Left cardiac atrium (tissue), 4 donors: ENCODE results near the gene WASF1. TPM values are rescaled to one million over a fixed set of nuclear protein-coding genes. Genes with fewer than 3 reads are reported as not detected.

ENCODE experiments used
- ATAC-seq, 2 donors: fragments of 200-7000 bp; cut with Tn5 transposase; one replicate each; pipeline ENCODE4 v1.9.1; 2020; ENCODE audit warnings: mild to moderate bottlenecking in 2 of 2, moderate library complexity in 2 of 2
- DNase-seq: peaks from one replicate; pipeline ENCODE4 v3.0.0-alpha.2; 2020
- intact Hi-C, 2 donors: fragments of 100-400 bp; cut with DNase I; formaldehyde crosslinking; loops; one replicate each; pipeline versions ENCODE4 v1.14.1 to v1.15.1; 2022 to 2023
- long read RNA-seq: library from polyadenylated mRNA; unstranded; transcript quantifications from one replicate; pipeline ENCODE4 v2.0.0, GENCODE V29; 2021
- total RNA-seq, 2 donors: library from RNA; stranded (reverse); fragmentation: NEBNext Ultra II Directional; extraction: Animal tissue kit (Norgen Biotek cat#: 25700); gene quantifications; one replicate each; pipeline ENCODE4 v1.2.1, GENCODE V29; 2021
- donor health status: DM: no; HTN: yes; CAD: no.
- donor health status: DM: no; HTN: yes; CAD: no; lungs with severe emphysema.
- donor health status: DM: yes; HTN: yes; CAD: no.
- donor health status: Dilated cardiomyopathy.

Gene WASF1
- total RNA-seq, result 1 to 10 TPM; 3.0 to 3.2 TPM
- long read RNA-seq, result 0 reads

- DNase-seq, result peak; percentile 94
- peak; percentile 98 for ATAC-seq
- intact Hi-C loops, result loop anchor here in 1 of 2 donors (2.0 kb wide), 1 partner anchor 211 kb away; no protein-coding TSS in a partner anchor
These were observed at the start of gene WASF1 for GRCh38 chr6:110179406-110180227. Gene WASF1 (minus strand): TSS chr6:110179670. CDS start chr6:110127601, 52,069 bp downstream.

- no peak for ATAC-seq
- intact Hi-C loops, result no loop called here
- DNase-seq, result no peak
These were observed 46.8 kb upstream of the WASF1 start for GRCh38 chr6:110226261-110226660.

GRCh38 chr6:110221738-110222137 lies 42.3 kb upstream of the WASF1 start:
- intact Hi-C loops, result no loop called here
- DNase-seq, result no peak
- no peak for ATAC-seq

- intact Hi-C loops, result no loop called here
- DNase-seq (no peak), ATAC-seq (no peak)
These were observed 37.8 kb upstream of the WASF1 start for GRCh38 chr6:110217266-110217665.

GRCh38 chr6:110216140-110216539 lies 36.7 kb upstream of the WASF1 start:
- DNase-seq, result no peak
- no peak for ATAC-seq
- intact Hi-C loops, result no loop called here

- intact Hi-C loops, result no loop called here
- ATAC-seq, result no peak
These were observed 34.9 kb upstream of the WASF1 start for GRCh38 chr6:110214338-110214737.

GRCh38 chr6:110211753-110212152 lies 32.3 kb upstream of the WASF1 start:
- DNase-seq (no peak), ATAC-seq (no peak)
- intact Hi-C loops, result no loop called here

More at GRCh38 chr6:110214338-110214737, 34.9 kb upstream of the WASF1 start:
- no peak for DNase-seq

- DNase-seq (no peak), ATAC-seq (no peak)
- intact Hi-C loops, result no loop called here
These were observed 28.2 kb upstream of the WASF1 start for GRCh38 chr6:110207652-110208051.

- DNase-seq (no peak), ATAC-seq (no peak)
- intact Hi-C loops, result no loop called here
These were observed 21.8 kb upstream of the WASF1 start for GRCh38 chr6:110201151-110201884.

- ATAC-seq (no peak), DNase-seq (no peak)
- intact Hi-C loops, result no loop called here
These were observed 19.1 kb upstream of the WASF1 start for GRCh38 chr6:110198561-110198960.

GRCh38 chr6:110196874-110197273 lies 17.4 kb upstream of the WASF1 start:
- intact Hi-C loops, result no loop called here
- DNase-seq (no peak), ATAC-seq (no peak)

- no peak for DNase-seq
- ATAC-seq, result no peak
These were observed 16.2 kb upstream of the WASF1 start for GRCh38 chr6:110195639-110196038.

GRCh38 chr6:110191477-110191876 lies 12.0 kb upstream of the WASF1 start:
- DNase-seq (no peak), ATAC-seq (no peak)
- intact Hi-C loops, result no loop called here

More at GRCh38 chr6:110195639-110196038, 16.2 kb upstream of the WASF1 start:
- intact Hi-C loops, result no loop called here

GRCh38 chr6:110190726-110191125 lies 11.3 kb upstream of the WASF1 start:
- ATAC-seq (peak in 1 of 2 donors; percentile 41), DNase-seq (no peak)
- intact Hi-C loops, result no loop called here

- intact Hi-C loops, result no loop called here
- ATAC-seq (no peak), DNase-seq (no peak)
These were observed 9.3 kb upstream of the WASF1 start for GRCh38 chr6:110188791-110189190.

GRCh38 chr6:110185879-110186278 lies 6.4 kb upstream of the WASF1 start:
- DNase-seq (no peak), ATAC-seq (no peak)
- intact Hi-C loops, result no loop called here

GRCh38 chr6:110183292-110183885 lies 3.9 kb upstream of the WASF1 start:
- ATAC-seq (no peak), DNase-seq (no peak)
- intact Hi-C loops, result no loop called here

- DNase-seq, result no peak
- intact Hi-C loops, result no loop called here
- no peak for ATAC-seq
These were observed 1.9 kb upstream of the WASF1 start for GRCh38 chr6:110181131-110182030.
